ENCODE measurements around the gene POFUT1. TPM values are rescaled to one million over a fixed set of nuclear protein-coding genes. Genes with fewer than 3 reads are reported as not detected.

POFUT1 gene
- total and polyA plus RNA-seq, 9 of the 15 experiments (the other 6 are each of a cell fraction or from before 2014, with no cell fraction given), result 3.5 to 44.7 (median 23.5) TPM

GRCh38 chr20:32285621-32286371 is 78.1 kb downstream of the POFUT1 start (continued):
- TF ChIP-seq ZNF318 (IDR thresholded peaks at IDR 0.05; ENCODE audit: borderline replicate concordance in 1 of 2, low read depth in 1 of 2) (peak; percentile 76 to 90; a peak in 3 of 4 replicates), ZBTB17 (CRISPR knock-in tag; IDR thresholded peaks at IDR 0.05) (no peak), TBL1XR1 (IDR thresholded peaks at IDR 0.05; ENCODE audit: low read length in 2 of 2) (peak in 1 of 2 experiments; percentile 84; a peak in 2 of 4 replicates), CEBPG (CRISPR knock-in tag; IDR thresholded peaks at IDR 0.05) (no peak), CEBPG (tag; conservative IDR thresholded peaks at IDR 0.05 in 1 of 2, IDR thresholded peaks at IDR 0.05 in 1 of 2) (no peak), ZNF696 (CRISPR knock-in tag; conservative IDR thresholded peaks at IDR 0.05) (no peak), TARDBP (IDR thresholded peaks at IDR 0.05) (no peak), ZNF408 (CRISPR knock-in tag; IDR thresholded peaks at IDR 0.05; ENCODE audit: low read depth) (no peak), FOXA1 (IDR thresholded peaks at IDR 0.05; ENCODE audit: borderline replicate concordance) (no peak), XRCC3 (IDR thresholded peaks at IDR 0.05) (no peak), IRF1 (CRISPR knock-in tag; IDR thresholded peaks at IDR 0.05; ENCODE audit: borderline replicate concordance) (no peak), ZNF184 (CRISPR knock-in tag; IDR thresholded peaks at IDR 0.05) (no peak), RNF2 (IDR thresholded peaks at IDR 0.05) (peak; percentile 65), POLR2AphosphoS5 (IDR thresholded peaks at IDR 0.05; ENCODE audit: control insufficient read depth, insufficient read depth, low read depth, low read length) (peak; percentile 91), MEF2A (IDR thresholded peaks at IDR 0.05; ENCODE audit: control insufficient read depth, low read depth, low read length) (peak; percentile 73; the same call in 1 of the 2 replicates), NUFIP1 (IDR thresholded peaks at IDR 0.05; ENCODE audit: partially characterized antibody) (no peak), SMAD1 (IDR thresholded peaks at IDR 0.05; ENCODE audit: low read depth, low read length, partially characterized antibody) (peak; percentile 82), MTF1 (CRISPR knock-in tag; IDR thresholded peaks at IDR 0.05; ENCODE audit: borderline replicate concordance) (no peak), FOXP1 (CRISPR knock-in tag; IDR thresholded peaks at IDR 0.05) (no peak), OTX1 (CRISPR knock-in tag; IDR thresholded peaks at IDR 0.05) (no peak), RFX1 (IDR thresholded peaks at IDR 0.05) (0 out of 2 replicates have a peak, but pooled peaks have one; percentile 9)

Data from K562 (cell line).